NCI-H2107 treated with DMSO at 0.1 percent for 48 hours (cell line): ENCODE measurements around the gene CCKAR.
"Not testable (repeated sequence)": the region's sequence is repeated elsewhere in the genome, so short reads cannot be mapped to it uniquely, and the experiment has no call there.

ENCODE experiments used
- DNase-seq: peaks from one replicate; lab custom pipeline; 2025; ENCODE audit not compliant: unreplicated experiment; lab: John Stamatoyannopoulos, UW

CCKAR gene, protein sequence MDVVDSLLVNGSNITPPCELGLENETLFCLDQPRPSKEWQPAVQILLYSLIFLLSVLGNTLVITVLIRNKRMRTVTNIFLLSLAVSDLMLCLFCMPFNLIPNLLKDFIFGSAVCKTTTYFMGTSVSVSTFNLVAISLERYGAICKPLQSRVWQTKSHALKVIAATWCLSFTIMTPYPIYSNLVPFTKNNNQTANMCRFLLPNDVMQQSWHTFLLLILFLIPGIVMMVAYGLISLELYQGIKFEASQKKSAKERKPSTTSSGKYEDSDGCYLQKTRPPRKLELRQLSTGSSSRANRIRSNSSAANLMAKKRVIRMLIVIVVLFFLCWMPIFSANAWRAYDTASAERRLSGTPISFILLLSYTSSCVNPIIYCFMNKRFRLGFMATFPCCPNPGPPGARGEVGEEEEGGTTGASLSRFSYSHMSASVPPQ

DNA sequence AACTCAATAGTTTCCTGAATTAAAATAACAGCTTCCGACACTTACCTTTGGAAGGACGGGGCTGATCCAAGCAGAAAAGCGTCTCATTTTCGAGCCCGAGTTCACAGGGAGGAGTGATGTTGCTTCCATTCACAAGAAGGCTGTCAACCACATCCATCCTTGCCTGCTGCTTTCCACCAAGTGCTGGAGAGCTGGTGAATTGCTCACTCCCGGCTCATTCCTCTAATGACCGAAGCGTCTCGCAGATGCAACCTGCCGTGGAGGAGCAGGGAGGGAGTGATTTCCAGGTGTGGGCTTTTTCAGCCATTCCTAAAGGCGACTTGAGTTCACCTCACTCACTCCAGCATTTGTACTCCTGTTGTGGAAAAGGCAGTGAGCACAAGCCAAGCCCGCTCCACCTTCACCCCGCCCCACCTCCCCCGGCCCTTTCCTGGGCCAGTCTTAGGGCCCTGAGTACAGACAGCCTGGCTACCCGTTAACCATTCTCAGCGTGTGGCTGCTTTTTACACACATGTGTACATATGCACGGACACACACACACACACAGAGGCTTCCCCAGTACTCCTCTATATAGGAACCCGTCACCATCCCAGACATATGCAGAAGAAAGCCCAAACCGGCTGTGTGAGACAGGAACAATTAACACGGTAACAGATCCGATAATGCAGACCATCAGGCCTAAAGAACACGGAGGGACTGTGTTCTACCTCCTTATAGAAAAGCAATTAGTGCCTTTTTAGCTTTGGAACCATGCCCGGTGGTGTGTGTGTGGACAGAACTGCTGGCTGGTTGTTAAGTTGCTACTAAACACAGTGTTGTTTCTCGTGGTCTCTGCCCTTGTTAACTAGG lies at the start of gene CCKAR:
Gene CCKAR (minus strand): TSS at position 374 of the 849 bp plus-strand sequence. CDS start 217 bp downstream, at position 157.
- DNase-seq, result peak; percentile 29

DNA sequence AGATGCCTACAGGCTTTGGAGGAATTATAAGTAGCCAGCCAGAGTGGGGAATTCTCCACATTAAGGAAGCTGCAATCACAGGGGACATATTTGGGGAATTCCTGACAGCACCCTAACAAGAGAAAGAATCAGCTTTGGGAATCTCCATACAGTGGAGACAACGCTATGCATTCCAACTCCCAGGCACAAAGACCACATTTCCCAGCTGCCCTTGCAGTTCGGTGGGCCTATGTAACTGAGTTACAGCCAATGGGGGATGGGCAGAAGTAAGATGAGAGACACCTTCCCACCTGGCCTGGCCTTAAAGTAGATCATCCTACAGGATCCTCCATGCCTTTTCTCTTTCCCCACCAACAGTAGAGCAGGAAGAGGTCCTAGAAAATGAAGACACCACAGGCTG lies 43.4 kb upstream of the CCKAR start:
- no peak for DNase-seq

GRCh38 chr4:26531491-26532116 lies 41.3 kb upstream of the CCKAR start:
- DNase-seq, result no peak

- no peak for DNase-seq
Measured at GRCh38 chr4:26530099-26530498, 39.8 kb upstream of the CCKAR start.

DNA sequence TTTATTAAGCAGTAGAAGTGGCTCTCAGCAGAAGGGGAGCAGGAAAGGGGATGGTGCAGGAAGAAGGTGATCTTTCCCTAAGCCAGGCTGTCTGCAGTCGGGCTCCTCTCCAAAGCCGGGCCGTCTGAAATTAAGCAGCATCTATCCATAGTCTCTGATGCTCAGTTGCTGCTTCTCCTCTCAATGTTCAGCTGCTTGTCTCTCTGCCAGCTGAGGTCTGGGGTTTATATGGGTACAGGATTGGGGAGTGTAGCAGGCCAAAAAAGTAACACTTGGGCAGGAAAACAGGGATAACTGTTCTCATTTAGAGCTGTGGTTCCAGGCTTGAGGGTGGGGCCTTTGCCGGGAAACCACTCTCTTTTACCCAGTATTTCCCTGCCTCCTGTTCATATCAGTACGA lies 39.2 kb upstream of the CCKAR start:
- DNase-seq, result no peak

DNA sequence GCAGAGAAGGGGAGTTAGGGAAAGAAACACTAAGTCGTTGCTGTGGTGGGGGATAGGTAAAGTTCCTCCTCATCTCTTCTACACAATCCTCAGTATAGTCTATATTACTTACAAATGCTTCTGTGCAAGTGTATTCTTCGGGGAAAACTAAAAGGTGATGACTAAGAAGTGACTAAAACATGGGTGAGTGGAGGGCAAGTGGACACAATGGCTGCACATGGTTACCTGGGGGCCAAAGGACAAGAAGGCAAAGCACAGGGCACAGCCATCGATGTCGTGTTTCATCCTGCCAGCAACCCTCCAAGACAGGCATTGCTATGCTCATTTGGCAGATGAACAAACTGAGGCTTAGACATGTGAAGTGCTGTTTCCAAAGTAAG lies 35.5 kb upstream of the CCKAR start:
- no peak for DNase-seq

GRCh38 chr4:26525136-26525770 lies 35.0 kb upstream of the CCKAR start:
- no peak for DNase-seq

GRCh38 chr4:26524011-26524410 lies 33.7 kb upstream of the CCKAR start:
- no peak for DNase-seq

GRCh38 chr4:26522478-26522877 lies 32.2 kb upstream of the CCKAR start:
- DNase-seq, result no peak

- no peak for DNase-seq
Measured at GRCh38 chr4:26520728-26521450, 30.6 kb upstream of the CCKAR start.

- DNase-seq, result no peak
Measured at GRCh38 chr4:26515936-26516335, 25.7 kb upstream of the CCKAR start.

DNA sequence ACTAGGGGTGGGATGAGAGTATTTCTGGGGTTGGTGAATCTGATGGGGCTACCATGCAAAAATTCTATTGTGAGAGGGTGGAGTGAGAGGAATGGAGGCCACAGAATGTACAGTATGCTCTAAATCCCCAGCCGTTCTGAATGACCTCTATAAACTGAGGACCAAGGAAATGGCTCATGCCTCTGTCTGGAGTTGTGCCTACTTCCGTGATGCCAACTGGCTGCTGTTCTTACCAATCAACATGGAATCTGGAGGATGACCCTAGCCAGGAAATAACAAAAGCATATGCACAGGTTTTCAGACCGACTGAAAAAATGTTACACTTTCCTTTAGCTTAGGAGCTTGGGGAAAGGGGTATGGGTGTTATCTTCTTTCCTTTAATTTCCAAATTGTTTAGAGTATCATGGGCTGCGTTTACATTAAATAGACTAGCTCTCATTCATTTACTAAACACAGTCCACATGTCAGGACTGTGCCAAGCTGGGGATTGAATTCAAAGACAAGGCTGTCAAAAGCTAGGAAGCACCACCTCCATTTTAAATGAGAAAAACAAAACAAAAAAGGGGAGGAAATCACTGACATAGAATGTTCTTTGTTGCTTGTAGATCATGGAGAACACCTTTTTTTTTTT lies 20.2 kb upstream of the CCKAR start:
- no peak for DNase-seq

- DNase-seq, result no peak
Measured at GRCh38 chr4:26509681-26510333, 19.5 kb upstream of the CCKAR start.

DNA sequence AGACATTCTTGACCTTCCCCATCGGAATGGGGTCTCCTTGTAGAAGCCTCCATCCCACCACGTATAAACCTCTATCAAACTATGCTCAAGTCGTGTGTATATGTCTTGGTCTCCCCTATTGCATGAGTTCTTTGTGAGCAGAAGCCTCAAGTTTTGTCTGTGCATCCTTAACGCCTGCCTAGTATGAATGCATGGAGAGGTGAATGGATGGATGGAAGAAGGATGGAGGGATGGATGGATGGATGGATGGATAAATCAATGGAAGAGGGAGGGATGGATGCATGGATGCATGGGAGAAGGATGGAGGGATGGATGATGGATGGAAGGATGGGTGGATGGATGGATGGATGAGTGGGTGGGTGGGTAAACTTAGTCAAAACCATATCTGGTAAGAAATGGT lies 17.0 kb upstream of the CCKAR start:
- no peak for DNase-seq

GRCh38 chr4:26503844-26504243 lies 13.6 kb upstream of the CCKAR start:
- DNase-seq, result no peak

- no peak for DNase-seq
Measured at GRCh38 chr4:26503427-26503826, 13.1 kb upstream of the CCKAR start.

- DNase-seq, result not testable (repeated sequence)
Measured at GRCh38 chr4:26500565-26500999, 10.3 kb upstream of the CCKAR start.

DNA sequence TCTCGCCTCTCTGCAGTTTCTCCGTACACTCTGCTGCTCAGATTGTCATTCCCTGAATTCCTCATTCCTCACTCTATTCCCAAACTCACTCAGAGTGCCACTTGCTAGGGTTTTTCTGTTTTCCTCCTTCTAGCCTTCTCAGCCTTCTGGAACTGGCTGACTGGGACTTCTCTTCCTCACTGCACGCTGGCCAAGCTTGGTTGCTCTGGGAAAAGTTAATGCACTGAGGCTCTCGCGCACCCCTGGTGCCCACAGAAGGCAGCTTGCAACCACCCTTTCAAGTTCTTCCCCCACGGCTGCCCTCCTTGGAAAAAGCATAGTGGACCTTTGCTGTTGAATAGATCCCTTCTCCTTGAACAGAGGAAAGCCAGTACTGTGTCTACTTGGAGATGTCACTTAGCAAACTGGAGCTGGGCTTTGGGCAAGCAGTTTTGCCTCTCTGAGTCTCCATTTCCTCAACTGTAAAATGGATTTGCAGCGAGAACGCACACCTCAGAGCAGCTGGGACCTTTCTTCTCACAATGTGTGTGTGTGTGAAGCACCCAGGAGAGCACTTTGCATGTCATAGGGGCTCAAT lies 6.0 kb upstream of the CCKAR start:
- no peak for DNase-seq

- no peak for DNase-seq
Measured at GRCh38 chr4:26493461-26493860, 3.2 kb upstream of the CCKAR start.
